K562 (cell line): Measurements from ENCODE around the gene EPHB6. TPM values are rescaled to one million over a fixed set of nuclear protein-coding genes. Genes with fewer than 3 reads are reported as not detected.
A peak's percentile ranks its signal among the peaks of the same experiment; 100 is the strongest.

ENCODE experiments used
- ATAC-seq: fragments of 200-7000 bp; cut with Tn5 transposase; 3 replicates; pipeline ENCODE4 v1.9.1; 2020; ENCODE audit warnings: moderate library complexity
- BruUV-seq: library from RNA; stranded (reverse); fragments of 400-500 nt; replicated peaks from 2 replicates; lab custom pipeline; 2021; lab: Mats Ljungman, UMichigan
- CTCF ChIA-PET: fragments of 300-600 bp; formaldehyde crosslinking; extraction: SDS; loops from one replicate; lab custom pipeline; 2021; ENCODE audit warnings: low intra/inter-chr PET ratio; lab: Yijun Ruan, JAX
- POLR2A ChIA-PET: fragments of 300-600, 350-650 bp; sonication (Branson Sonifier 250); formaldehyde crosslinking; extraction: SDS; loops from one replicate; lab custom pipeline; 2021; ENCODE audit warnings: antibody characterized with exemption, inconsistent platforms; lab: Yijun Ruan, JAX
- DNase-seq, 4 experiments: peaks; one replicate each; pipeline versions ENCODE4 v3.0.0 to v3.0.0-alpha.2; 2011 to 2018; ENCODE audit warnings: low spot score in 3 of 4, mixed read lengths in 3 of 4; ENCODE audit errors: extremely low read depth in 1 of 4
- FAIRE-seq: peaks from 2 replicates; lab custom pipeline; 2011; peaks lifted over from hg19 to GRCh38; lab: Jason Lieb, UNC
- H2AFZ ChIP-seq: 2 replicates; pipeline ENCODE4 v1.6.0; 2011; ENCODE audit warnings: low read depth, low read length, control low read depth, inconsistent platforms
- H3K27ac ChIP-seq: fragments of 200-600 bp; 3 replicates; pipeline ENCODE4 v1.8.0; 2011; ENCODE audit warnings: low read depth, mild to moderate bottlenecking, control low read depth, inconsistent platforms, low read length, moderate library complexity, mixed read lengths; ENCODE audit errors: extremely low read depth
- H3K27me3 ChIP-seq, 2 experiments: fragments of 300-600 bp in 1 of 2; 2 replicates in 1 of 2; 3 replicates in 1 of 2; pipeline versions ENCODE4 v1.6.0 to v1.8.0; 2011; ENCODE audit warnings: inconsistent platforms in 2 of 2, low read length in 2 of 2, mild to moderate bottlenecking in 1 of 2, mixed read lengths in 1 of 2, moderate library complexity in 1 of 2; ENCODE audit not compliant: control insufficient read depth in 2 of 2, insufficient read depth in 2 of 2
- H3K36me3 ChIP-seq: fragments of 300-600 bp; 3 replicates; pipeline ENCODE4 v1.8.0; 2011; ENCODE audit warnings: mild to moderate bottlenecking, low read length, inconsistent platforms; ENCODE audit not compliant: control insufficient read depth, insufficient read depth
- H3K4me1 ChIP-seq, 2 experiments: fragments of 200-600 bp in 1 of 2; replicated peaks in 1 of 2; 2 replicates in 1 of 2; 3 replicates in 1 of 2; pipeline versions ENCODE4 v1.5.1 to v1.8.0; 2011; ENCODE audit warnings: inconsistent platforms in 2 of 2, low read length in 2 of 2, mild to moderate bottlenecking in 1 of 2, mixed read lengths in 1 of 2, moderate library complexity in 1 of 2; ENCODE audit not compliant: control insufficient read depth in 2 of 2, insufficient read depth in 2 of 2
- H3K4me2 ChIP-seq: 2 replicates; pipeline ENCODE4 v1.6.1; 2011; ENCODE audit warnings: low read length, control low read depth, inconsistent platforms, mixed read lengths; ENCODE audit not compliant: insufficient read depth
- H3K4me3 ChIP-seq: fragments of 200-600 bp; sonication (generic), shearing (Covaris generic); 2 replicates; pipeline ENCODE4 v1.5.1; 2016; ENCODE audit warnings: control low read depth, inconsistent platforms
- H3K79me2 ChIP-seq: fragments of 200-600 bp; 3 replicates; pipeline ENCODE4 v1.8.0; 2011; ENCODE audit warnings: low read length, inconsistent platforms; ENCODE audit not compliant: control insufficient read depth, insufficient read depth
- H3K9ac ChIP-seq, 2 experiments: 2 replicates each; pipeline versions ENCODE4 v1.6.0 to v1.6.1; 2011; ENCODE audit warnings: low read depth in 2 of 2, low read length in 2 of 2, control low read depth in 1 of 2, inconsistent platforms in 1 of 2, mild to moderate bottlenecking in 1 of 2, mixed read lengths in 1 of 2; ENCODE audit not compliant: insufficient read depth in 1 of 2
- H3K9me1 ChIP-seq: one replicate; pipeline ENCODE4 v1.6.0; 2011; ENCODE audit warnings: inconsistent platforms, mild to moderate bottlenecking, low read length, moderate library complexity; ENCODE audit not compliant: control insufficient read depth, insufficient read depth
- H3K9me3 ChIP-seq: replicated peaks from 2 replicates; pipeline ENCODE4 v1.5.1; 2011; ENCODE audit warnings: low read depth, low read length, inconsistent platforms; ENCODE audit not compliant: control insufficient read depth, insufficient read depth
- H4K20me1 ChIP-seq: replicated peaks from 2 replicates; pipeline ENCODE4 v1.6.1; 2011; ENCODE audit warnings: low read length, inconsistent platforms, mixed read lengths; ENCODE audit not compliant: control insufficient read depth, insufficient read depth
- BRCA1 ChIP-seq, 2 experiments: fragments of 450-650 bp in 1 of 2; sonication (generic) in 1 of 2; formaldehyde crosslinking in 1 of 2; IDR thresholded peaks; 2 replicates each; pipeline versions ENCODE4 v1.5.0 to v1.6.1; 2017 to 2020; ENCODE audit warnings: mild to moderate bottlenecking in 1 of 2, missing genetic modification reagents in 1 of 2
- CEBPB ChIP-seq: fragments of 450-650 bp; IDR thresholded peaks from 2 replicates; pipeline ENCODE4 v1.6.1; 2016; ENCODE audit warnings: missing genetic modification characterization, missing compliant biosample characterization
- EHMT2 ChIP-seq: fragments of 450-650 bp; IDR thresholded peaks from 2 replicates; pipeline ENCODE4 v1.6.1; 2018; ENCODE audit warnings: antibody characterized with exemption
- GTF2F1 ChIP-seq: IDR thresholded peaks from 2 replicates; pipeline ENCODE4 v1.6.1; 2011; ENCODE audit warnings: low read depth, low read length, improper control_type of control experiment
- MAFG ChIP-seq: fragments of 450-650 bp; conservative IDR thresholded peaks from 2 replicates; pipeline ENCODE4 v1.6.1; 2016; ENCODE audit warnings: missing genetic modification characterization, missing compliant biosample characterization
- RBM17 ChIP-seq: fragments of 200-400 bp; formaldehyde crosslinking; IDR thresholded peaks from 2 replicates; pipeline ENCODE4 v1.6.1; 2017; ENCODE audit warnings: low read depth, mild to moderate bottlenecking, low read length, borderline replicate concordance
- TCF7L2 ChIP-seq: fragments of 150-350 bp; IDR thresholded peaks from 2 replicates; pipeline ENCODE4 v1.6.1; 2016; ENCODE audit warnings: low read depth, mild to moderate bottlenecking, low read length, moderate library complexity
- TEAD2 ChIP-seq: fragments of 450-650 bp; IDR thresholded peaks from 2 replicates; pipeline ENCODE4 v1.6.1; 2016; ENCODE audit warnings: missing genetic modification characterization, control low read depth, missing compliant biosample characterization
- TGIF2 ChIP-seq: sonication (generic); formaldehyde crosslinking; IDR thresholded peaks from 2 replicates; pipeline ENCODE4 v1.8.1; 2022; ENCODE audit warnings: mild to moderate bottlenecking, missing genetic modification reagents, moderate library complexity
- ZC3H4 ChIP-seq: sonication (generic); formaldehyde crosslinking; IDR thresholded peaks from 2 replicates; pipeline ENCODE4 v1.9.0; 2021; ENCODE audit warnings: missing genetic modification reagents, borderline replicate concordance
- ZEB2 ChIP-seq: fragments of 450-650 bp; IDR thresholded peaks from 2 replicates; pipeline ENCODE4 v1.6.1; 2016
- ZNF253 ChIP-seq: fragments of 250-450 bp; sonication (Bioruptor Pico); conservative IDR thresholded peaks from 2 replicates; pipeline ENCODE4 v1.6.1; 2021; ENCODE audit warnings: mild to moderate bottlenecking
- ZNF316 ChIP-seq: fragments of 450-650 bp; IDR thresholded peaks from 2 replicates; pipeline ENCODE4 v1.6.1; 2016
- WGBS: fragments of 100-300 bp; shearing (Covaris generic); methylation state at CpG from one replicate; pipeline ENCODE4 v1.1.6; 2016; ENCODE audit warnings: low coverage, mixed read lengths; ENCODE audit not compliant: insufficient coverage; ENCODE audit errors: missing lambda C conversion rate; 5-methylcytosine and 5-hydroxymethylcytosine counted together
- in situ Hi-C: fragments of 300-500 bp; cut with MboI; formaldehyde crosslinking; loops from 4 replicates; pipeline ENCODE4 v1.15.0; 2018; ENCODE audit warnings: inconsistent platforms, mixed read lengths
- intact Hi-C: fragments of 100-400 bp; cut with micrococcal nuclease; formaldehyde crosslinking; loops from 2 replicates; pipeline ENCODE4 v1.14.2; 2022
- polyA plus RNA-seq, 8 experiments: library from polyadenylated mRNA; depleted of rRNA in 4 of 8; stranded (reverse) in 5 of 8; unstranded in 3 of 8; fragments of >200 nt; fragmentation: Nextera tagmentation in 2 of 8; fragmentation: Illumina TruSeq in 1 of 8; extraction: Ambion mirVana in 2 of 8; extraction: Trizol in 1 of 8; gene quantifications; 2 replicates each; pipeline versions ENCODE4 v1.2.1 to v1.2.3, GENCODE V29; 2011 to 2014; ENCODE audit warnings: inconsistent platforms in 1 of 8, missing spikeins in 1 of 8
- total RNA-seq, 7 experiments: library from RNA; depleted of rRNA in 6 of 7; stranded (reverse); fragments of >200 nt in 6 of 7; fragmentation: Illumina TruSeq in 2 of 7; extraction: Trizol in 2 of 7; gene quantifications; 2 replicates each; pipeline versions ENCODE4 v1.2.1 to v1.2.3, GENCODE V29; 2011 to 2021; ENCODE audit warnings: low replicate concordance in 1 of 7
- TF ChIP-seq, protein P1 (sequence below): sonication (generic); formaldehyde crosslinking; IDR thresholded peaks from 2 replicates; pipeline ENCODE4 v1.8.0; 2023; ENCODE audit warnings: mild to moderate bottlenecking, missing genetic modification reagents
- TF ChIP-seq, protein P2 (sequence below): sonication (generic); formaldehyde crosslinking; IDR thresholded peaks from 2 replicates; pipeline ENCODE4 v1.8.1; 2023; ENCODE audit warnings: mild to moderate bottlenecking, missing genetic modification reagents, moderate library complexity
- TF ChIP-seq, protein P3 (sequence below): fragments of 450-650 bp; IDR thresholded peaks from 2 replicates; pipeline ENCODE4 v1.7.1; 2018; ENCODE audit warnings: mild to moderate bottlenecking, low read depth; ENCODE audit not compliant: partially characterized antibody
- TF ChIP-seq, protein P4 (sequence below): fragments of 450-650 bp; IDR thresholded peaks from 2 replicates; pipeline ENCODE4 v1.6.1; 2016; ENCODE audit warnings: mild to moderate bottlenecking

EPHB6 gene
- total and polyA plus RNA-seq, 9 of the 15 experiments (the other 6 are each of a cell fraction or from before 2014, with no cell fraction given): 1.4 to 123 (median 7.6) TPM

DNA sequence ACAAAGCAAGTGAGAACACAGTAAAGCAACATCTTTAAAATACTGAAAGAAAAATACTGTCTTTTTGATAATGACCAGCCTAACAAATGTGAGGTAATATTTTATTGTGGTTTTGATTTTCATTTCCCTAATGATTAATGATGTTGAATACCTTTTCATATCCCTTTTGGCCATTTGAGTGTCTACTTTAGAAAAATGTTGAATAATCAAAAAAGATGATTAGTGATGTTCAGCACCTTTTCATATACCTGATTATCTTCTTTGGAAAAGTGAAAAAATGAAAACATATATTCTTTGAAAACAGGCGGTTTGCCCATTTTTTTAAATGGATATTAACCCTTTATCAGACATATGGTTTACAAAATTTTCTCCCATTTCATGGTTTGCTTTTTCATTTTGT, 32.2 kb upstream of the EPHB6 start:
- intact Hi-C loops (no loop called here), in situ Hi-C loops (no loop called here)
- H3K9me1 ChIP-seq: no peaks in the 10 kb centered on the region
- no peaks in the 10 kb centered on the region for H3K36me3 ChIP-seq
- 9% methylated on average over 1 of the region's 1 CpG for WGBS
- no peaks in the 10 kb centered on the region for H3K9me3 ChIP-seq
- FAIRE-seq (no peak), ATAC-seq (no peak), DNase-seq (no peak)
- no peak overlapping the region for H3K4me2 ChIP-seq
- H3K79me2 ChIP-seq: no peaks in the 10 kb centered on the region
- H3K27ac ChIP-seq: no peak overlapping the region
- POLR2A ChIA-PET: no interaction called here
- H4K20me1 ChIP-seq: no peaks in the 10 kb centered on the region
- peaks cover 2 to 6% of the 10 kb centered on the region in 2 experiments; a peak in 4 of 5 replicates for H3K27me3 ChIP-seq
- CTCF ChIA-PET: no interaction called here
- no peak overlapping the region for H3K9ac ChIP-seq
- H2AFZ ChIP-seq: no peak overlapping the region
- BruUV-seq: no TSS peak
- no peak overlapping the region for H3K4me3 ChIP-seq
- no peaks in the 10 kb centered on the region for H3K4me1 ChIP-seq
- no peak for TF ChIP-seq RBM17
- no peak for TF ChIP-seq ZC3H4 (CRISPR knock-in tag)
- no peak for TF ChIP-seq TGIF2 (CRISPR knock-in tag)
- TF ChIP-seq MAFG (tag): 0 out of 2 replicates have a peak, but pooled peaks have one; percentile 5
- TF ChIP-seq TCF7L2: no peak
- TF ChIP-seq, protein P1, sequence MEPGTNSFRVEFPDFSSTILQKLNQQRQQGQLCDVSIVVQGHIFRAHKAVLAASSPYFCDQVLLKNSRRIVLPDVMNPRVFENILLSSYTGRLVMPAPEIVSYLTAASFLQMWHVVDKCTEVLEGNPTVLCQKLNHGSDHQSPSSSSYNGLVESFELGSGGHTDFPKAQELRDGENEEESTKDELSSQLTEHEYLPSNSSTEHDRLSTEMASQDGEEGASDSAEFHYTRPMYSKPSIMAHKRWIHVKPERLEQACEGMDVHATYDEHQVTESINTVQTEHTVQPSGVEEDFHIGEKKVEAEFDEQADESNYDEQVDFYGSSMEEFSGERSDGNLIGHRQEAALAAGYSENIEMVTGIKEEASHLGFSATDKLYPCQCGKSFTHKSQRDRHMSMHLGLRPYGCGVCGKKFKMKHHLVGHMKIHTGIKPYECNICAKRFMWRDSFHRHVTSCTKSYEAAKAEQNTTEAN (CRISPR knock-in tag): no peak
- TF ChIP-seq EHMT2: no peak
- peak; percentile 78 for TF ChIP-seq ZNF316
- TF ChIP-seq ZEB2: no peak
- TF ChIP-seq CEBPB: no peak
- no peak for TF ChIP-seq ZNF253 (CRISPR knock-in tag)
- TF ChIP-seq, protein P2, sequence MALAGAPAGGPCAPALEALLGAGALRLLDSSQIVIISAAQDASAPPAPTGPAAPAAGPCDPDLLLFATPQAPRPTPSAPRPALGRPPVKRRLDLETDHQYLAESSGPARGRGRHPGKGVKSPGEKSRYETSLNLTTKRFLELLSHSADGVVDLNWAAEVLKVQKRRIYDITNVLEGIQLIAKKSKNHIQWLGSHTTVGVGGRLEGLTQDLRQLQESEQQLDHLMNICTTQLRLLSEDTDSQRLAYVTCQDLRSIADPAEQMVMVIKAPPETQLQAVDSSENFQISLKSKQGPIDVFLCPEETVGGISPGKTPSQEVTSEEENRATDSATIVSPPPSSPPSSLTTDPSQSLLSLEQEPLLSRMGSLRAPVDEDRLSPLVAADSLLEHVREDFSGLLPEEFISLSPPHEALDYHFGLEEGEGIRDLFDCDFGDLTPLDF (CRISPR knock-in tag): no peak
- TF ChIP-seq BRCA1 (IDR thresholded peaks at IDR 0.05): no peak
- no peak for TF ChIP-seq BRCA1 (CRISPR knock-in tag; IDR thresholded peaks at IDR 0.05)
- TF ChIP-seq, protein P3, sequence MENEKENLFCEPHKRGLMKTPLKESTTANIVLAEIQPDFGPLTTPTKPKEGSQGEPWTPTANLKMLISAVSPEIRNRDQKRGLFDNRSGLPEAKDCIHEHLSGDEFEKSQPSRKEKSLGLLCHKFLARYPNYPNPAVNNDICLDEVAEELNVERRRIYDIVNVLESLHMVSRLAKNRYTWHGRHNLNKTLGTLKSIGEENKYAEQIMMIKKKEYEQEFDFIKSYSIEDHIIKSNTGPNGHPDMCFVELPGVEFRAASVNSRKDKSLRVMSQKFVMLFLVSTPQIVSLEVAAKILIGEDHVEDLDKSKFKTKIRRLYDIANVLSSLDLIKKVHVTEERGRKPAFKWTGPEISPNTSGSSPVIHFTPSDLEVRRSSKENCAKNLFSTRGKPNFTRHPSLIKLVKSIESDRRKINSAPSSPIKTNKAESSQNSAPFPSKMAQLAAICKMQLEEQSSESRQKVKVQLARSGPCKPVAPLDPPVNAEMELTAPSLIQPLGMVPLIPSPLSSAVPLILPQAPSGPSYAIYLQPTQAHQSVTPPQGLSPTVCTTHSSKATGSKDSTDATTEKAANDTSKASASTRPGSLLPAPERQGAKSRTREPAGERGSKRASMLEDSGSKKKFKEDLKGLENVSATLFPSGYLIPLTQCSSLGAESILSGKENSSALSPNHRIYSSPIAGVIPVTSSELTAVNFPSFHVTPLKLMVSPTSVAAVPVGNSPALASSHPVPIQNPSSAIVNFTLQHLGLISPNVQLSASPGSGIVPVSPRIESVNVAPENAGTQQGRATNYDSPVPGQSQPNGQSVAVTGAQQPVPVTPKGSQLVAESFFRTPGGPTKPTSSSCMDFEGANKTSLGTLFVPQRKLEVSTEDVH: no peak
- TF ChIP-seq, protein P4, sequence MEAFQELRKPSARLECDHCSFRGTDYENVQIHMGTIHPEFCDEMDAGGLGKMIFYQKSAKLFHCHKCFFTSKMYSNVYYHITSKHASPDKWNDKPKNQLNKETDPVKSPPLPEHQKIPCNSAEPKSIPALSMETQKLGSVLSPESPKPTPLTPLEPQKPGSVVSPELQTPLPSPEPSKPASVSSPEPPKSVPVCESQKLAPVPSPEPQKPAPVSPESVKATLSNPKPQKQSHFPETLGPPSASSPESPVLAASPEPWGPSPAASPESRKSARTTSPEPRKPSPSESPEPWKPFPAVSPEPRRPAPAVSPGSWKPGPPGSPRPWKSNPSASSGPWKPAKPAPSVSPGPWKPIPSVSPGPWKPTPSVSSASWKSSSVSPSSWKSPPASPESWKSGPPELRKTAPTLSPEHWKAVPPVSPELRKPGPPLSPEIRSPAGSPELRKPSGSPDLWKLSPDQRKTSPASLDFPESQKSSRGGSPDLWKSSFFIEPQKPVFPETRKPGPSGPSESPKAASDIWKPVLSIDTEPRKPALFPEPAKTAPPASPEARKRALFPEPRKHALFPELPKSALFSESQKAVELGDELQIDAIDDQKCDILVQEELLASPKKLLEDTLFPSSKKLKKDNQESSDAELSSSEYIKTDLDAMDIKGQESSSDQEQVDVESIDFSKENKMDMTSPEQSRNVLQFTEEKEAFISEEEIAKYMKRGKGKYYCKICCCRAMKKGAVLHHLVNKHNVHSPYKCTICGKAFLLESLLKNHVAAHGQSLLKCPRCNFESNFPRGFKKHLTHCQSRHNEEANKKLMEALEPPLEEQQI: no peak
- TF ChIP-seq GTF2F1: no peak
- no peak for TF ChIP-seq TEAD2 (tag)
